Nephron progenitor cell (in vitro differentiated cells): ENCODE measurements around the gene PRKCQ.

Experiments
- DNase-seq: peaks from one replicate; pipeline ENCODE4 v3.0.0; 2021
- H3K27ac Mint-ChIP-seq: 2 replicates; pipeline ENCODE4 v1.8.0; 2021; ENCODE audit warnings: mild to moderate bottlenecking, moderate library complexity, mixed read lengths
- H3K27me3 Mint-ChIP-seq: 2 replicates; pipeline ENCODE4 v1.8.0; 2021; ENCODE audit warnings: mild to moderate bottlenecking, low read depth, mixed read lengths; ENCODE audit not compliant: poor library complexity
- H3K36me3 Mint-ChIP-seq: 2 replicates; pipeline ENCODE4 v1.8.0; 2021; ENCODE audit warnings: low read depth, mixed read lengths
- H3K4me1 Mint-ChIP-seq: 2 replicates; pipeline ENCODE4 v1.8.0; 2021; ENCODE audit warnings: mixed read lengths
- H3K4me3 Mint-ChIP-seq: 2 replicates; pipeline ENCODE4 v1.8.0; 2021; ENCODE audit warnings: mild to moderate bottlenecking, moderate library complexity, mixed read lengths
- H3K9me3 Mint-ChIP-seq: 2 replicates; pipeline ENCODE4 v1.8.0; 2021; ENCODE audit warnings: mild to moderate bottlenecking, moderate library complexity, mixed read lengths
- TF ChIP-seq, protein P1 (sequence below): fragments of 200-600 bp; sonication (generic); IDR thresholded peaks from 2 replicates; pipeline ENCODE4 v1.5.0; 2021; ENCODE audit warnings: antibody characterized with exemption

Gene PRKCQ

DNA sequence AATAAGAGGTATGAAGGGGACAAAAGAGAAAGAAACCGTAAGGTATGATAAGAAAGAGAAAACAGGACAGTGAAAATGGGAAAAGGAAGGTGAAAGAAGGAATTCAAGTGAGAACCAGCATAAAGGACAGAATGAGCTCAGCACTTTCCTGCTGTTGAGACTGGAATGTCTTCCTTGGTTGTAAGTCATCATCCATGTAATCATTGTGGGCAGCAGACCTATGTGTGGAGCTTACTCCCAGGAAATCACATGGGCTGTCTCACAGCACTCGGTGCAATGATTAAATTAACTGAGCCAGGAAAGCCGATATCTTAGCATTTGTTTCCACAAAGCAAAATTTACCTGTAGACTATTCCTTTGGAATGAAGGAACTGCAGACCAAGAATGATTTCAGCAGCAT is 118.1 kb downstream of the PRKCQ start:
- Mint-ChIP-seq H3K27me3 (no peaks in the 10 kb centered on the region), H3K9me3 (peaks cover 23% of the 10 kb centered on the region), H3K4me1 (peaks cover 24% of the 10 kb centered on the region), H3K36me3 (peaks cover 62% of the 10 kb centered on the region), H3K4me3 (no peak overlapping the region), H3K27ac (no peak overlapping the region)
- DNase-seq, result no peak
- TF ChIP-seq, protein P1, sequence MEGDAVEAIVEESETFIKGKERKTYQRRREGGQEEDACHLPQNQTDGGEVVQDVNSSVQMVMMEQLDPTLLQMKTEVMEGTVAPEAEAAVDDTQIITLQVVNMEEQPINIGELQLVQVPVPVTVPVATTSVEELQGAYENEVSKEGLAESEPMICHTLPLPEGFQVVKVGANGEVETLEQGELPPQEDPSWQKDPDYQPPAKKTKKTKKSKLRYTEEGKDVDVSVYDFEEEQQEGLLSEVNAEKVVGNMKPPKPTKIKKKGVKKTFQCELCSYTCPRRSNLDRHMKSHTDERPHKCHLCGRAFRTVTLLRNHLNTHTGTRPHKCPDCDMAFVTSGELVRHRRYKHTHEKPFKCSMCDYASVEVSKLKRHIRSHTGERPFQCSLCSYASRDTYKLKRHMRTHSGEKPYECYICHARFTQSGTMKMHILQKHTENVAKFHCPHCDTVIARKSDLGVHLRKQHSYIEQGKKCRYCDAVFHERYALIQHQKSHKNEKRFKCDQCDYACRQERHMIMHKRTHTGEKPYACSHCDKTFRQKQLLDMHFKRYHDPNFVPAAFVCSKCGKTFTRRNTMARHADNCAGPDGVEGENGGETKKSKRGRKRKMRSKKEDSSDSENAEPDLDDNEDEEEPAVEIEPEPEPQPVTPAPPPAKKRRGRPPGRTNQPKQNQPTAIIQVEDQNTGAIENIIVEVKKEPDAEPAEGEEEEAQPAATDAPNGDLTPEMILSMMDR, result no peak

DNA sequence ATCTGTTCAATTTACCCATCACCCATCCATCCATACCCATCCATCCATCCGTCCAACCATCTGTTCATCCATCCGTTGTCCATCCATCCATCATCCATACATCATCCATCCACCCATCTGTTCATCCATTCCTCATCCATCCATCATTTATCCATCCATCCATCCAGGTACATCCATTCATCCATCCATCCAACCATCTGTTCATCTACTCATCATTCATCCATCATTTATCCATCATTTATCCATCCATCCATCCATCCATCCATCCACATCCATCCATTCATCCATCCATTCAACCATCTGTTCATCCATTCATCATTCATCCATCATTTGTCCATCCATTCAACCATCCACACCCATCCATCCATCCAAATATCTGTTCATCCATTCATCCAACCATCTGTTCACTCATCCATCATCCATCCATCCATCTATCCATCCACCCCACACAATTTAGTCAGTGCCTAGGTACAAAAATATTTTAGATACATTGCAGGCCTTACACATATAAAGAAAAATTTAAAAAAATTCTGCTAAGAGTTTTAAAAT is 119.1 kb downstream of the PRKCQ start:
- Mint-ChIP-seq H3K4me3 (no peak overlapping the region), H3K36me3 (peaks cover 72% of the 10 kb centered on the region), H3K27me3 (no peaks in the 10 kb centered on the region), H3K27ac (peak overlapping the region; percentile 36), H3K9me3 (peaks cover 24% of the 10 kb centered on the region), H3K4me1 (peaks cover 13% of the 10 kb centered on the region)
- TF ChIP-seq, protein P1, result no peak
- no peak for DNase-seq

DNA sequence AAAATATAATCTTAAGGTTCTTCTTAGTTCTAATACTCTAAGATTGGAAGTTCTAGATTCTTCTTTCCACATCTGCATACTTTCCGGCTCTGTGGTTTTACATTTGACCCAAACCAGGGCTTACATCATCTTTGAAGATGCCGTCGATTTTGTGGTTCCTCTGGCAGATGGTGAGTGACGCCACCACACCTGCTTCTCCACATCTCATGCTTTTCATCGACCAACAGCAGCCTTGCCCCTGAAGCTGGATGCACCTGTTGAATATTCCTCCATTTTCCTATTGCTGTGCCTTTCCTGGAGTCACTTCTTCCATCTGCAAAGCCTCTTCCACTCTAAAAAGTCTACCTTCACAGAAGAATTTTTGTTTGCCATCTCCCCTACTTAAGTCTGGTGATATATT is 121.3 kb downstream of the PRKCQ start:
- peaks cover 39% of the 10 kb centered on the region for H3K9me3 Mint-ChIP-seq
- TF ChIP-seq, protein P1, result no peak
- no peak overlapping the region for H3K27ac Mint-ChIP-seq
- DNase-seq, result no peak
- no peaks in the 10 kb centered on the region for H3K4me1 Mint-ChIP-seq
- H3K27me3 Mint-ChIP-seq, result no peaks in the 10 kb centered on the region
- H3K36me3 Mint-ChIP-seq, result peaks cover 84% of the 10 kb centered on the region
- H3K4me3 Mint-ChIP-seq, result no peak overlapping the region

DNA sequence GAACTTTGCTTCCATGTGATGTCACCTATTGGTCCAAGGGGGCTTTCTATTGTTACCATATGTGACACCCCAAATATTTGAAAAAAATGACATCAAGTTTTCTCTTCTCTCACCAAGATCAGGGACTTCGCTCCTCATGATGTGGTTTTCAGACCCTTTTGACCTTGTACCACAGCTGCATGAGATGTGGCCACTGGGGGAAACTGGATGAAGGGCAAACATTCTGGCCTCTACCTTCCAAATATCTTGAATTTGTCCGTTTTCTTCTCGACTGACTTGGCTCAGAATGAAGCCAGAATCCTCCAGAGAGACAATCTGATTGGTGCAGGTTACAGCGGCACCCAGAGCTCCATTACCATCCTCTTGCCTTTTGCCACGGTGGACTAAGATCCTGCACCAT is 122.7 kb downstream of the PRKCQ start:
- no peak for DNase-seq
- H3K36me3 Mint-ChIP-seq, result peaks cover 80% of the 10 kb centered on the region
- no peaks in the 10 kb centered on the region for H3K27me3 Mint-ChIP-seq
- no peak overlapping the region for H3K27ac Mint-ChIP-seq
- H3K9me3 Mint-ChIP-seq, result peaks cover 39% of the 10 kb centered on the region
- TF ChIP-seq, protein P1, result no peak
- no peaks in the 10 kb centered on the region for H3K4me1 Mint-ChIP-seq
- no peak overlapping the region for H3K4me3 Mint-ChIP-seq

DNA sequence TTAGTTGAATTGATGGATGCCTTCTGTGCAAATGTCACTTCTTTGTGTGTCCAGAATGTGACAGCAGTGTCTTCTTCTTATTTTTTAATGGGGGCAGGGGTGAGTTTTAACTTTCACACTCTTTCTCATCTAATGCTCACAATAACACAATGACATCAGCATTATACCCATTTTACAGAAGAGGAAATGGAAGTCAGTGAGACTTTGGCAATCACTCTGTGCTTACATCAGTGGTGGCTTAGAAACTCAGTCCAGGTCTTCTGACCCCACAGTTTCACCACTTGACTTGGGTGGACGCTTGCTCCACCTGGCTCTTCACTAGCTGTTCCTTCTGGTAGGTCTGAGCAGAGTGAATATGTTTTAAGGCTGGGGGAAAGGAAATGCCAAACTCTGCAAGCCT is 124.0 kb downstream of the PRKCQ start:
- H3K36me3 Mint-ChIP-seq, result peaks cover 72% of the 10 kb centered on the region
- H3K9me3 Mint-ChIP-seq, result peaks cover 41% of the 10 kb centered on the region
- no peaks in the 10 kb centered on the region for H3K4me1 Mint-ChIP-seq
- no peaks in the 10 kb centered on the region for H3K27me3 Mint-ChIP-seq
- no peak for DNase-seq
- H3K4me3 Mint-ChIP-seq, result no peak overlapping the region
- TF ChIP-seq, protein P1, result no peak
- no peak overlapping the region for H3K27ac Mint-ChIP-seq

DNA sequence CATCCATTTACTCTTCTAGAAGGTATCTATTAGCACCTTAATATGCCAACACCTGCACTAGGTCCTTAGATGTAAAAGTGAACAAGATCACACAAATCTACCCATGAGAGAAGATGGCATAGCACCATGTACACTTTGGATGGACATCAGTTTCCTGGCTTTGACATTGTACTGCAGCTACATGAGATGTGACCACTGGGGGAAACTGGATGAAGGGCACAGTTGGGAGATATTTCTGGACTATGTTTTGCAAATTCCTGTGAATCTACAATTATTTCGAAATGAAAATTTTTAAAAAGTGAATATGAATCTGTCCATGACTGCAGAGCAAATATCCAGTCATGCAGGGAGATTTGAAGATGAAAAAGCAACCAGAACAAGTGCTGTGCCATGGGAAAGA is 124.5 kb downstream of the PRKCQ start:
- Mint-ChIP-seq H3K4me1 (no peaks in the 10 kb centered on the region), H3K4me3 (no peak overlapping the region), H3K9me3 (peaks cover 37% of the 10 kb centered on the region), H3K27me3 (no peaks in the 10 kb centered on the region), H3K27ac (no peak overlapping the region), H3K36me3 (peaks cover 70% of the 10 kb centered on the region)
- TF ChIP-seq, protein P1, result no peak
- no peak for DNase-seq
